Muscle of leg (tissue), 11 donors: Measurements from ENCODE around the gene MRPL45. TPM values are rescaled to one million over a fixed set of nuclear protein-coding genes. Genes with fewer than 3 reads are reported as not detected.
A peak's percentile ranks its signal among the peaks of the same experiment; 100 is the strongest.

Experiments
- DNase-seq: peaks from one replicate; pipeline ENCODE4 v3.0.0; 2013
- H3K27ac ChIP-seq: one replicate; pipeline ENCODE4 v1.5.1; 2013; ENCODE audit warnings: mild to moderate bottlenecking, low read length, control low read depth
- H3K27me3 ChIP-seq: one replicate; pipeline ENCODE4 v1.6.1; 2013; ENCODE audit warnings: low read length; ENCODE audit not compliant: control insufficient read depth, insufficient read depth
- H3K36me3 ChIP-seq: one replicate; pipeline ENCODE4 v1.6.1; 2013; ENCODE audit warnings: low read length; ENCODE audit not compliant: control insufficient read depth, insufficient read depth
- H3K4me1 ChIP-seq: one replicate; pipeline ENCODE4 v1.6.1; 2013; ENCODE audit warnings: low read length; ENCODE audit not compliant: control insufficient read depth, insufficient read depth
- H3K4me3 ChIP-seq: one replicate; pipeline ENCODE4 v1.5.1; 2013; ENCODE audit warnings: low read length, control low read depth
- H3K9me3 ChIP-seq: replicated peaks from 2 replicates; pipeline ENCODE4 v1.6.1; 2013; ENCODE audit warnings: low read depth, low read length; ENCODE audit not compliant: control insufficient read depth
- WGBS: methylation state at CpG from one replicate; pipeline ENCODE4 v1.1.5; 2013; ENCODE audit warnings: missing lambda C conversion rate; ENCODE audit not compliant: insufficient coverage; 5-methylcytosine and 5-hydroxymethylcytosine counted together
- polyA plus RNA-seq, 8 donors: library from polyadenylated mRNA; unstranded; fragments of 120-200 nt; gene quantifications; one replicate each; pipeline versions ENCODE4 v1.2.1 to v1.2.3, GENCODE V29; 2013; ENCODE audit warnings: inconsistent platforms in 1 of 8, low replicate concordance in 1 of 8; ENCODE audit not compliant: insufficient read length in 8 of 8, insufficient read depth in 1 of 8
- total RNA-seq: library from RNA; stranded (reverse); fragments of 120-200 nt; gene quantifications from one replicate; pipeline ENCODE4 v1.2.4, GENCODE V29; 2013

The MRPL45 gene
- total and polyA plus RNA-seq, 9 donors = 45.3 to 65.7 (median 57.1) TPM

DNA sequence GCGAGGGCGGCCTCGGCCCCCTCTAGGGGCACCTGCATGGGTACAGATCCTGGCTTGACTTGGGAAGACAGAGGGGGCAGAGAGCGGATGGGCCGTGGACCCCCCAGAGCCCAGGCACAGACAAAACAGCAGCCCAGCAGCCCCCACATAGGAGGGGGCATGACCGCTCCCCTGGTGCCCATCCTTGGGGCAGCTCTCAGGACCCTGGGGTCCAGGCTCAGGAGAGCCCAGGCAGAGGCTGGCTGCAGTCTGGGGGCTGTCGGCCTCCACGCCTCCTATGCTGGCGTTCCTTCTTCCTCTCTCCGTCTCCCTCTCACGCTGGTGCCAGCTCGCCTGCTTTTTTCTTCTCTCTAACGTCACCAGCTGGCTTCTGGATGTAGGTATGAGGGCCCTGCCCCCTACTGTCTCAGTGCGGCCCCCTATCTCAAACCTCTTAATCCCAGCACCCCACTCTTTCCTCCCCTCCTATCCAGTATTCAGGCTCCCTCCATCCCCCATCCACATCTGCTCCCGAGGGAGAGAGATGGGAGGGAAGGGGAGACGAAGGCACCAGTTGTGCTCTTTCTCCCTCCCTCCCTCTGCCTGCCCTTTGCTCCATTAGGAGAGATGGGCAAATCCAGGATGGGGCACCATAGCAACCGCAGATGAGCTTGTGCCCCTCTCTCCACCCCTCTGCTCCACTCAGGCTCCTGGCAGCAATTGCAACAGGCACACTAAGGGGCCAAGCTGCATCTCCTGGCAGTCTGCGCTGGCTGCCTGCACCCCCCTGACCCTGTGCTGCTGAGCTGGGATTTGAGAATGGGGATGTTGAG lies 46.8 kb downstream of the MRPL45 start, which contains the start of gene GPR179:
Gene GPR179, minus strand, starts transcription at position 349 of the 812 bp plus-strand sequence. Its CDS starts 167 bp downstream, at position 182.
- WGBS = 69% methylated on average over 5 of the region's 18 CpGs
- no peak for DNase-seq
- Histone ChIP-seq H3K4me3 (no peak within 1 kb of the TSS), H3K4me1 (peaks cover 5% of the 10 kb centered on the region), H3K9me3 (no peaks in the 10 kb centered on the region), H3K27me3 (no peaks in the 10 kb centered on the region), H3K27ac (no peak within 1 kb of the TSS), H3K36me3 (no peaks in the 10 kb centered on the region)

DNA sequence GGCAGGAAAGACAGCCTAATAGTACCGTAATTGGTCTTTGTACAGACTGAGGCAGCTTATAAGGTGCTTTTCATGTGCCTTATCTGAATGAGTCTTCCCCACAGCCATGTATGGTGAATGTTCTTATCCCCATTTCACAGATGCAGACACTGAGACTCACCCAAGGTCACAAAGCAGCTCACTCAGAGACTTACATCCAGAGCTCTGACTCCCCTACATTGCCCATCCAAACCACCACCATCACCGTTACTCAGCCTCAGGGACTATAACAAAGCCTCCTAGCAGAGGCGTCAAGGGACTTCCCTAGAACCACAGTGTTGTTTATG lies 47.4 kb downstream of the MRPL45 start:
- H3K4me1 ChIP-seq = peaks cover 5% of the 10 kb centered on the region
- H3K27me3 ChIP-seq = no peaks in the 10 kb centered on the region

DNA sequence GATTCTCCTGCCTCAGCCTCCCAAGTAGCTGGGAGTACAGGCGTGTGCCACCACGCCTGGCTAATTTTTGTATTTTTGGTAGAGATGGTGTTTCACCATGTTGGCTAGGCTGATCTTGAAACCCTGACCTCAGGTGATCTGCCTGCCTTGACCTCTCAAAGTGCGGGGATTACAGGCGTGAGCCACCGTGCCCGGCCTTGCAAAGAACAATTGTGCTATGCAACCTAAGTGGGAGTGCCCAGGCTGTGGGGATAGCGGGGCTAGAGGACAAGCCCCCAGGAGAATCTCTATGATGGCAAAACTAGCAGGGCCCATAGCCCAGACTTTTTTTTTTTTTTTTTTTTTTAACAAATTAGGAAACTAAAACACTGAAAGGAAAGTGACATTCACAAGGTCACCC lies 48.8 kb downstream of the MRPL45 start:
- Histone ChIP-seq H3K9me3 (no peaks in the 10 kb centered on the region), H3K4me3 (no peak overlapping the region), H3K4me1 (peaks cover 5% of the 10 kb centered on the region), H3K27ac (no peak overlapping the region), H3K27me3 (no peaks in the 10 kb centered on the region), H3K36me3 (no peaks in the 10 kb centered on the region)
- no peak for DNase-seq
- WGBS = 94% methylated on average over 6 of the region's 7 CpGs

More for the DNA sequence above, 47.4 kb downstream of the MRPL45 start:
- H3K27ac ChIP-seq = no peak overlapping the region
- no peak overlapping the region for H3K4me3 ChIP-seq
- 49% methylated on average over 2 of the region's 3 CpGs for WGBS
- H3K9me3 ChIP-seq = no peaks in the 10 kb centered on the region
- no peak for DNase-seq
- H3K36me3 ChIP-seq = no peaks in the 10 kb centered on the region

DNA sequence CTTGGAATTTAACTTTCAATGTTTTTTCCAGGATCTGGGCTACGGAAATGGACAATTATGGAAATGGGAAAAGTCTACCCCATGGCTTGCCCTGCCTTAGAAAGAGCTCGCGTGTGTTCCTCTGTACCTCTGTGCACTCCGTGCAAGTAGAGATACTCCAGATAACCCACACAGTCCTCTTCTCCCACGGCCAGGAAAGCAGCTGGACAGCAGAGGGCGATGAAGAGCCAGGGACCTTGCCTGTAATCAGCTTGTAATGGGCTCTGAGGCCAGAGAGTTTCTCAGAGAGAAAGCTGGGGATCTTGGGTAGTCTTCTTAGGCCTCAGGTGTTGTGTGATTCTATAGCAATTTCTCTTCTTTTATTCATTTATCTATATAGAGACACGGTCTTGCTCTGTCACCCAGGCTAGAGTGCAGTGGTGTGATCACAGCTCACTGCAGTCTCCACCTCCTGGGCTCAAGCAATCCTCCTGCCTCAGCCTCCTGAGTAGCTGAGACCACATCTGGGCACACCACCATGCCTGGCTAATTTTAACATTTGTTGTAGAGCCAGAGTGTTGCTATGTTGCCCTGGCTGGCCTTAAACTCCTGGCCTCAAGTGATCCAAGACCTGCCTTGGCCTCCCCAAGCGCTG lies 52.2 kb downstream of the MRPL45 start:
- no peak overlapping the region for H3K4me3 ChIP-seq
- H3K36me3 ChIP-seq = no peaks in the 10 kb centered on the region
- DNase-seq = peak; percentile 91
- no peaks in the 10 kb centered on the region for H3K27me3 ChIP-seq
- no peak overlapping the region for H3K27ac ChIP-seq
- no peaks in the 10 kb centered on the region for H3K9me3 ChIP-seq
- WGBS = 0% methylated on average over 1 of the region's 8 CpGs
- peaks cover 15% of the 10 kb centered on the region for H3K4me1 ChIP-seq

DNA sequence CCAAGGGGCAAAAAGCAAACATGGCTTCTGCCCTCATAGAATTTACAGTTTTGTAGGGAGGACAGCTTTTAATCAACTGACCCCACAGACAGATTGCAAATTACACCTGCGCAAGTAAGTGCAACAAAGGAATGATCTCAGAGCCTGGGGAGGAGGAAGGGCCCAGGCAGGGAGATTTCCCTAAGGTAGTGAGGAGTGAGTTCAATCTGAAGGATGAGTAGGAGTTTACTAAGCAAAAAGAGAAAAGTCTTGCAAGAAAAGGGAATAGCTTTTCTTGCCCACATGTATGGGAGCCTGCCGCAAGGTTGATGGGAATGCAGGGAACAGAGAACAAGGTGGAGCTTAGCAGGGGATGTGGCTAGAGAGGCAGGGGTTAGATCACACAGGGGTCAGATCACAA lies 53.1 kb downstream of the MRPL45 start:
- Histone ChIP-seq H3K9me3 (no peaks in the 10 kb centered on the region), H3K36me3 (no peaks in the 10 kb centered on the region), H3K27me3 (no peaks in the 10 kb centered on the region), H3K27ac (no peak overlapping the region), H3K4me3 (no peak overlapping the region), H3K4me1 (peaks cover 22% of the 10 kb centered on the region)
- no peak for DNase-seq
- 100% methylated on average over 1 of the region's 2 CpGs for WGBS

DNA sequence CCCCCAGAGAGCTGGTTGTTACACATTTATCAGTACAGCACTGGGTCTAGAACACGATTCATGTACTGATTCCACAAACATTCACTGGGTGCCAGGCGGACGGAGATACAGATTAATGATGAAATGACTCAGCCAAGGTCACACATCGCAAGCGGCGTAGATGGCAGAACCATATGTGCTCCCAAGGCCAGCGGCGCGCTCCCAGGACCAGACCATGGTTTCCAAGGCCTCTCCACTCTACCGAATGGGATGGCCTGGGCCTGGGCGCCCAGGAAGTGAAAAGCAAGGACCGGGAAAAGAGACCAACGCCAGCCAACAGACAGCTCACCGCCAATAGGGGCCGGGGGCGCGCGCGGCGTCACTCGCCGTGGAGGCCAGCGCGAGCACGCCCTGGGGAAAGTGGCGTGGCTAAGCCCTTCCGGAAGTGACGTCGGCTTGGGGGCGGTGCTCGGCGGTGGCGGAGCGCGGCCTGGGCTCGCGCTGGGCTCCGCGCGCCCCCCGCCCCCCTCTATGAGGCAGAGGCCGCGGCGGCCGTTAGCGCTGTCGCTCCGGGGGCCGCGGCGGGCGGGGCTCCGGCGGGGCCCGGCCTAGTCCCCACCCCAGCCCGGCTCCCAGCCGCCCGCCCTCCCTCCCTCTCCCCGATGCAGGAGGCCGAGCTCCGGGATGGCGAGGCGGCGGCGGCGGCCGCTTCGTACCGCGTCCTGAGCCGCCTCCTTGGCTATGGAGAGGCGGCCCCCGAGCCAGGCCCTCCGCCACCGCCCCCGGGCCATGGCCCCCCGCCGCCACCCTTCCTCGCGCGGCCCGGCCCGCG lies 54.6 kb downstream of the MRPL45 start, which contains the start of gene SOCS7:
Gene SOCS7, plus strand, starts transcription at position 433 of the 811 bp plus-strand sequence. Its CDS starts 209 bp downstream, at position 642.
- Histone ChIP-seq H3K4me3 (peak within 1 kb of the TSS; percentile 77), H3K27me3 (no peaks in the 10 kb centered on the region), H3K4me1 (peaks cover 29% of the 10 kb centered on the region), H3K9me3 (no peaks in the 10 kb centered on the region), H3K27ac (peak within 1 kb of the TSS; percentile 95), H3K36me3 (no peaks in the 10 kb centered on the region)
- DNase-seq = peak; percentile 97
- WGBS = 3% methylated on average over 72 of the region's 84 CpGs

DNA sequence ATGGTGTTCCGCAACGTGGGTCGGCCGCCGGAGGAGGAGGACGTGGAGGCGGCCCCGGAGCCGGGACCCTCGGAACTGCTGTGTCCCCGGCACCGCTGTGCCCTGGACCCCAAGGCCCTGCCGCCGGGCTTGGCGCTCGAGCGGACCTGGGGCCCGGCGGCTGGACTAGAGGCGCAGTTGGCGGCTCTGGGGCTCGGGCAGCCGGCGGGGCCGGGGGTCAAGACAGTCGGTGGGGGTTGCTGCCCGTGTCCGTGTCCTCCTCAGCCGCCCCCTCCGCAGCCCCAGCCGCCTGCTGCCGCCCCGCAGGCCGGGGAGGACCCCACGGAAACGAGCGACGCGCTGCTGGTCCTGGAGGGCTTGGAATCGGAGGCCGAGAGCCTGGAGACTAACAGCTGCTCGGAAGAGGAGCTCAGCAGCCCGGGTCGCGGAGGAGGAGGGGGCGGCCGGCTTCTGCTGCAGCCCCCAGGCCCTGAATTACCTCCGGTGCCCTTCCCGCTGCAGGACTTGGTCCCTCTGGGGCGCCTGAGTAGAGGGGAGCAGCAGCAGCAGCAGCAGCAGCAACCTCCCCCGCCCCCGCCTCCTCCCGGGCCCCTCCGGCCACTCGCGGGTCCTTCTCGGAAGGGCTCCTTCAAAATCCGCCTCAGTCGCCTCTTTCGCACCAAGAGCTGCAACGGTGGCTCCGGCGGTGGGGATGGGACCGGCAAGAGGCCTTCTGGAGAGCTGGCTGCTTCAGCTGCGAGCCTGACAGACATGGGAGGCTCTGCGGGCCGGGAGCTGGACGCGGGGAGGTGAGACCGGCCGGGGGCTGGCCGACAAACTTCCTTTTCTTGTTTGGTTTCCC lies 55.5 kb downstream of the MRPL45 start:
- H3K36me3 ChIP-seq = no peaks in the 10 kb centered on the region
- H3K27me3 ChIP-seq = no peaks in the 10 kb centered on the region
- under 1% methylated on average over 64 of the region's 72 CpGs for WGBS
- DNase-seq = peak; percentile 47
- H3K9me3 ChIP-seq = no peaks in the 10 kb centered on the region
- H3K27ac ChIP-seq = peak overlapping the region; percentile 79
- peaks cover 35% of the 10 kb centered on the region for H3K4me1 ChIP-seq
- peak overlapping the region; percentile 77 for H3K4me3 ChIP-seq

DNA sequence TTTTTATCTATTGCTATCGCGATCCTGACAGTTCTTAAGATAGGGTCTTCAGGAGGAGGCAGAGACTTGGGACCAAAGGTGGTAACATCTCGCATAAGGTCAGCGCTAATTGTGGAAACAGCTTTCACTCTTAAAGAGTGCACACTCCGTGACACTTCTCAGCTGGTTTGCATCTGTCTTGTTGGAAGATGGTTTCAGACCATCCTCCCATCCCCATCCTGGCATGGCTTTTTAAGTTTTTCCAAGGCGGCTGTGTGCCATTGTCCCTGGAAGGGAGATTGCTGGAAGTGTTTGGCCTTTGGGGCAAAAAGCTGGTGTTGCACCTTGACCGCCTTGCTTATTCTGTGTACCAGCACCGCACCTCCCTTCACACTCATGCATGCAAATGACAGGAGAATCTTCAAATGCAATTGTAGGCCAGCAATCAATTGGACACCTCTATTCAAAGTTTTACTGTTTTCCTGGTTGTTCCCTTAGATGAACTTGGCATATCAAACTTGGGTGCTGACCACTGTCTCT lies 56.2 kb downstream of the MRPL45 start:
- Histone ChIP-seq H3K9me3 (no peaks in the 10 kb centered on the region), H3K36me3 (no peaks in the 10 kb centered on the region), H3K27ac (peak overlapping the region; percentile 79), H3K27me3 (no peaks in the 10 kb centered on the region), H3K4me3 (peak overlapping the region; percentile 77), H3K4me1 (peaks cover 39% of the 10 kb centered on the region)
- DNase-seq = no peak
- 5% methylated on average over 6 of the region's 8 CpGs for WGBS

DNA sequence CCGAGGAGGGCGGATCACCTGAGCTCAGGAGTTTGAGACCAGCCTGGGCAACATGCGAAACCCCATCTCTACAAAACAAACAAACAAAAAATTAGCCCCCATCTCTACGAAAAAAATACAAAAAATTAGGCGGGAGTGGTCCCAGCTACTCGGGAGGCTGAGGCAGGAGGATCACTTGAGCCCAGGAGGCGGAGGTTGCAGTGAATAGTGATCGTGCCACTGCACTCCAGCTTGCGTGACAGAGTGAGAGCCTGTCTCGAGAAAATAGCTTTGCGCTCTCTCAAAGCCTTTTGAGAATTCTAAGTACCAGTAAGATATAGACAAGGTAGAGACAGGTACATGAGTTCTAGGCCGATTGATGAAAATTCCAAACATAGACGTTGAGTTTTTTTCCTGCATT lies 56.7 kb downstream of the MRPL45 start:
- WGBS = 86% methylated on average over 4 of the region's 13 CpGs
- Histone ChIP-seq H3K4me1 (peaks cover 41% of the 10 kb centered on the region), H3K27ac (no peak overlapping the region)

More for the DNA sequence above, 56.7 kb downstream of the MRPL45 start:
- H3K36me3 ChIP-seq = no peaks in the 10 kb centered on the region
- DNase-seq = no peak
- H3K9me3 ChIP-seq = no peaks in the 10 kb centered on the region
- H3K27me3 ChIP-seq = no peaks in the 10 kb centered on the region
- H3K4me3 ChIP-seq = peak overlapping the region; percentile 77
